ENCODE results near the gene FCMR.

The FCMR gene

DNA sequence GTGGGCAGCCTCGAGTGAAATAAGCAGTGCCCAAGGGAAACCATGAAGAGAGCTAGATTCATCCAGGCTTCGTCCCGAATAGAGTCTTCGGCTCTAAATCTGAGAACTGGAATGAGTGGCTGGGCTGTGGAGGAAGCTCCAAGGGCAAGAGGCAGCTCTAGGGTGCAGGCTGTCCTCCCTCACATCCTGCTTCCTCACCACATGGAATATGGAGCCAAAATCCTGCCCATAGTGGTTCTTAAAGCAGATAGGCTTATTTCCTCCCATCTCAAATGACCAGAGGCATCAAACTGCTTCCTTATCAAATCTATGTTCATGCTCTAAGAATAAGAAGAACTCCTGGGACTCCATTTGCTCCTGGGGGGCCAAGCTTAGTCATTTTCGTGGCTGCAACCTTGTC is 22.0 kb downstream of the FCMR start:
- no peak for DNase-seq (ENCODE audit: low read depth)

DNA sequence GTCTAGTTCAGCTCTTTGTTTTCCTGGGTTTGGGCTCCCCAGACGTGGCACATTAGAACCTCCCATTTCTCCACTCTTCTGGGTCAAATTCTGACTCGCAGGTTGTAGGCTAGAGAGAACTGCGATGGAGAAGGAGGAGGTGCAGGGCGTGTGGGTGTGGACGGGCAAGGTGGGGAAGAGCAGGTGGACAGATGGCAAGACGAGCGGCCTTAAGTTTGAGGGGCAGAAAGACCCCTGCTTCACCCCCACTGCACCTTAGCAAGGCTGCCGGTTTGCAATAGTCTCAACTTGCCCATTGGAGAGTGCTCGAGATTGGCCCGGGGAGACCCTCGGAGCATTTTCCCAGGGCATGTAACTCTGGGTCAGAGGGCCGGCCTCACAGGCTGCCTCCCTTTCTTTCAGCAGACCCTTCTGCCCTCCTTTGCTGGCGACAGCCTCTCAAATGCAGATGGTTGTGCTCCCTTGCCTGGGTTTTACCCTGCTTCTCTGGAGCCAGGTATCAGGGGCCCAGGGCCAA is 22.8 kb downstream of the FCMR start:
- DNase-seq (ENCODE audit: low read depth): no peak

DNA sequence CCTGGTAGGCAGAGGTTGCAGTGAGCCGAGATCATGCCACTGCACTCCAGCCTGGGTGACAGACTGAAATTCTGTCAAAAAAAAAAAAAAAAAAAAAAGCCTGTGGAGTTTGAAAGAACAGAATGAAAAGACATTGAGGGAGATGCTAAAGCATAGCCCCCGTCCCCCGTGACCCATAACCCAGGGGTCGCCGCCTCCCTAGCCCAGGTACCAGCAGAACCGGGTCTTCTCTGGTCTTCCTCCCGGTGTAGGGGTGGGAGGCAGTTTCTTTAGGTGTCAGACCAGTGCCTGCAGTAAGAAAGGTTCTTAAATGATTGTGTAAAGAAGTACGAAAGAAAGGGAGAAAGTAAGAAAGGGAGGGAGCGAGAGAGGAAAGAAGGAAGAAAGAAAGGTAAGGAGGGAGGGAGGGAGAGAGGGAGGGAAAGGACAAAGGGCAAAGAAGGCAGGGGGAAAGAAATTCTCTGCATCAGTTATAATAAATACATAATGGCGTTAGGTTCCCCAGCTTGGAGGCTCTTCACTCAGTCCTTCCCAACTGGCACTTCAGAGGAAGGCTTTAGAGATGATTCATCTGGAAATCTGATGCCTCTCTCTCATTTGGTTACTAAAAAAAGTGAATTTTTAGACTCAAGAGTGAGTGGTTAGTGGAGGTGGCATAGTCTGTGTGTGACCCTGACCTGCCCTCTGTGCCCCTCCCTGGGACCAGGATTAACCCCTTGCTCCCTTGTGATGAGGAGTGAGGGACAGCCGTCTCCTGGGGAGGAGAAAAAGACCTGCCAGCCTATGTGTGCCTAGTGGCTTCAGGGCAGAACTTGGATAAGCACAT is 23.4 kb downstream of the FCMR start:
- DNase-seq (ENCODE audit: low read depth): no peak

DNA sequence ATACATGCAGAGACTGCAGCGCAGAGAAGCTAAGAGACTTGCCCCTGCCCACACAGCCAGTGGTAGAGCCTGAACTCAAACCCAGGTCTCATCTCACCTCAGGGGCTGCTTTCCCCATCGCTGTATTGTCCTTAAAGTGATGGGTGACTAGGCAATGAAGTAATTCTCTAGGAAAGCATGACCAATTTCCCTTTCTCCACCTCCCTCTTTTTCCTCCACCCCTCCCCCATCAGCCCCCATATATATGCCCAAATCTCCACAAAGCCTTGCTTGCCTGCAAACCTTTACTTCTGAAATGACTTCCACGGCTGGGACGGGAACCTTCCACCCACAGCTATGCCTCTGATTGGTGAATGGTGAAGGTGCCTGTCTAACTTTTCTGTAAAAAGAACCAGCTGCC is 24.6 kb downstream of the FCMR start, which contains the start of gene IL24:
IL24 (plus strand) TSS at position 269 of the 400 bp plus-strand sequence. CDS start 390 bp downstream, outside the sequence.
- peak; percentile 30 for DNase-seq (ENCODE audit: low read depth)

DNA sequence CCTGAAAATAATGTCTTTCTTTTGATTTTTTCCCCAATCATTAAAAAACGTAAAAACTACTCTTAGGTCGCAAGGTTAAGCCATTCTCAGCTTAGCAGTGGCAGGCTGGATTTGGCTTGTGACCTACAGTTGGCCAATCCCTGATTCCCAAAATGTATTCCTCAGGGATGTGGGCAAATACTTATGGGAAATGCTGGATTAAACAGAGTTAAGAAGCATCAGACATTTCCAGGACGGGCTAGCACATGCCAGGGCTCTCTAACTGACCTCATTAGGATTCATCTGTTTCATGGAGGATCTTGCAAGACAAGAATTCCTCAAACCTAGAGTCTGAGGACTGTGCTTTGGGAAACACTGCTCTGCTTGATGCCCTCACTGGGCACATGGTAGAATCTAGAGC is 25.5 kb downstream of the FCMR start:
- DNase-seq (ENCODE audit: low read depth): no peak

DNA sequence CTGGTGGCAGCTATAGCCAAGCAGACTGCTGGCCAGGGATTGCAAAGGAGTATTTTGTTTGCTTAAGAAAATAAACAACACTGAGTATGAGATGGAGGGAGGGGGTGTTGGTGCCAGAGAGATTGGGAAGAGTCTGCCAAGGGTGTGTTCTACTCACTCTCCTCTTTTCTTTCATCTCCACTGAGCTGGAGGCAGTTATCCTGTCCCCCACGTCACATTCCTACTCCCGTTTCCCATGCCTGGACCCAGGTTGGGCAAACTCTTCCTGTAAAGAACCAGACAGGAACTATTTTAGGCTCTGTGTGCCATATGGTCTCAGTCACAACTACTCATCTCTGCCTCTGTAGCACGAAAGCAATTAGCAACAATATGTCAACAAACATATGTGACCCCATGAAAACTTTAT is 25.9 kb downstream of the FCMR start:
- no peak for DNase-seq (ENCODE audit: low read depth)

DNA sequence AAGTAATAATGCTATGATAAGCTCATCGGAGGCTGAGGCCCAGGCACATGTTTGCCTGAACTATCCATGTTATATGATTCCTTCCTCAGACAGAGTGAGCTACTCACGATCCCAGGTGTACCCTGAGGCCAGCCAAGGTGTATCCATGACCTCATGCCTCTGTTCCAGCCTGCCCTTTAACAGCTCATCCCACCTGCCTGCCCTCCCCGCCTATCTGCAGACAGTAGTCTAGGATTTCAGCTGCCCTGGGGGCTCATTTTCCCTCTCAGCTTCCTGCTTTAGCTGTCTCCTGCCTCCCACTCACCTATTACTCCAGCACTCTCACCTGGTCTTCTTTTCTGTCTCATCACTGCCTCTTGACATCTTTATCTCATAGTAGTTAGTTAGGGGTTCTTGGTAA is 26.4 kb downstream of the FCMR start:
- DNase-seq (ENCODE audit: low read depth): no peak

DNA sequence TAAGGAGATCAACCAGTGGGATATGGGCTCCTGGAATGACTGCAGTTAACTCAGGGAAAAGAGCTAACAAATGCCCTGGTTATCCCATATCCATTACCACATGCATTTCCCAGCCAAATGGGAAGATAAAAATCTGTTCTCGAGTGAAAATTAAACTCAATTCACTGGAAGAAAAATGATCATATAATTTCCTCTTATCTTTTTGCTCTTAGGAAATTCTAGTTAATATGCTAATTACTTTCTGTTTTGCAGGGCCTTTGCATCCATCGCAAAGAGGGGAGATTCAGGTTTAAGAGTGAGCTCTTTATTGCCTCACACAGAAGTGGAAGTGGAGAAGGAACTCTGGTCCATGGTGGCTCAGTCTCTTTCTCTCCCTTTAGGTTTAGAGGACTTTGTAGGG is 28.4 kb downstream of the FCMR start:
- DNase-seq (ENCODE audit: low read depth): no peak

DNA sequence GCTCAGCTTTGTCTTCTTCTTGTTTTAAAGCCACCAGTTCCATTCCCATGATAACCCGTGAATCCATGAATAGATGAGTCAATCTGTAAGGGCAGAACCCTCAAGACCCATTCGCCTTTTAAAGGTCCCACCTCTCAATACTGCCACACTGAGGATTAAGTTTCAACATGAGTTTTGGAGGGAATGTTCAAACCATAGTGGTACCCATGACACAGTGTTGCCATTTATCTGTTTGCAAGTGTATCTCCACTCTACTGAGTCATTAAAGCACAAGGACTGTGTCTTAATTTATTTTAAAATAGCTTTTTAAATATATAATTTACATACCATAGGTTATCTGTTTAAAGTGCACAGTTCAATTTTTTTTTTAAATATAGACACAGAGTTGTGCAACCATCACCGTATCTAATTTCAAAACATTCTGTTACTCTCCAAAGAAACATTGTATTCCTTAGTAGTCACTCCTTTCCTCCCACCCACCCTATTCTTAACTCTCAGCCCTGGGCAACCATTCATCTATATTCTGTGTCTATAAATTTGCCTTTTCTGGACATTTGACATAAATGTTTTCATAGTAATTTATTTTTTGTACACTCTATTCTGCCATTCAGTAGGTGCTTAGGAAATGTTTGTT is 29.3 kb downstream of the FCMR start:
- DNase-seq (ENCODE audit: low read depth): no peak

DNA sequence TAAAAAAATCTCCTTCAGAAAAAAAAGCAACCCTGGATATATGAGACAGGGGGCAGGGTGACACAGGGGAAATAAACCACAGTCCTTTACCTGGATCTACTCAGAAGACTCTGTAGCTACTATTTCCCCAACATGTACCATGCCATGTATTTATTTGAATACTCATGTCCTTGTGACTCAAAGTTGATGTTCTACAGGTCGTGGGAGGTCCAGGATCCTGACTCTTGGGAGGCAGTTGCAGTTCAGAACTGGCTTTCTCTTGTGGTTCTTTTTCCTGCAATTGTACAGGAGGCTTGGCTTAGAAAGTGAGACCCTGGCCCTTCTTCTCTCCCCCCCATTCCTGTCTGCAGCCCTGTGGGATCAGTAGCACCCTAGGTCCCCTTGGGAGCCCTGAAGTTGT is 30.3 kb downstream of the FCMR start:
- DNase-seq (ENCODE audit: low read depth): no peak

DNA sequence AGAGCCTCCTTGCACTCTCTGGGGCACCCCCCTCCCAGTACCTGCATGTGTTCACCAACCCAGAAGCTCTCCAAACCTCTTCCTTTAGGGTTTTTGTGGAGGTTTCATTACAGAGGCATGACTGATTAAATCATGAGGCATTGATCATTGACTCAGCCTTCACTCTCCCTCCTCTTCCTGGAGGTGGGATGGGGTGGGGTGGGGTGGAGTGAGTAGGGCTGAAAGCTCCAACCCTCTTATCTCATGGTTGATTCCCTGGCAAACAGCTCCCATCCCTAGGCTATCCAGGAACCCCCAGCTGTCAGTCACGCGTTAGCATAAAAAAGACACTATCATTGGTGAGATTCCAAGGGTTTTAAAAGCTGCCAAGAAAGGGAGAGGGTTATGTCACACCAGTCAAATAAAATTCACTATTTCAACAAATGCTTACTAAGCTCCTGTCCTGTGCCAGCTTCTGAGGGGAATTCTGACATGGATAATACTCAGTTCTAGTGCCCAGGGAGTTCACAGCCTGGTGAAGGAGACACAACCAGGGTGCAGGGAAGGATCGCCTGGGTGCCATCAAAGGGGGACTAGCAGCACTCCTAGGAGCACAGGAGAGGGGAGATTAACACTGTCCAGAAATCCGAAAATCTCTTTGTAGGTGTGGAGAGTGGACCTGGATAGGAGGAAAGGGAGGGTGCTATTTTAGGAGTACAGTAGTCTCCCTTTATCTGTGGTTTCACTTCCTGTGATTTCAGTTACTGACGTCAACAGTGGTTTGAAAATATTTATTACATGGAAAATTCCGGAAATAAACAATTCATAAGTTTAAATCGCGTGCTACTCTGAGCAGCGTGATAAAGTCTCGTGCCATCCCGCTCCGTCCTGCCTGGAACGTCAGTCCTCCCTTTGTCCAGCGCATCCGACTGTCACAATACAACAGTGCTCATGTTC is 31.3 kb downstream of the FCMR start:
- DNase-seq (ENCODE audit: low read depth): no peak

DNA sequence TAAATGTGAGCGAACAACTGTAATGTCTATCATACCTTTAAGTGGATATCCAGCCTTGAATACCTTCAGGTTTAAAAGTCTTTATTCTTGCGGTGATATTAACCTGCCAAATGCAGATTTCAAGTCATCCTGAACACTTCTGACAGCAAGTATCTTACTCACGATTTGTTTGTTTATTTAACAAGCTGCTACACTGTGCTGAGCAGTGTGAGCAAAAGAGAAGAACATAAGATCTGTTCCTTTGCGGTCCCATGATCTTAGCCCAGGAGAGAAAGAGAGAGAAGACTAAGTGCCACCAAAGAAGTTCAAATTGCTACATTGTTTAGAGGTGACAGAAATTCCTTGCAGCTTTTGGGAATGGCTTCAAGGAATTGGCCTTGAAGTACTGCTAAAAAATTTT is 34.0 kb downstream of the FCMR start:
- no peak for DNase-seq (ENCODE audit: low read depth)

DNA sequence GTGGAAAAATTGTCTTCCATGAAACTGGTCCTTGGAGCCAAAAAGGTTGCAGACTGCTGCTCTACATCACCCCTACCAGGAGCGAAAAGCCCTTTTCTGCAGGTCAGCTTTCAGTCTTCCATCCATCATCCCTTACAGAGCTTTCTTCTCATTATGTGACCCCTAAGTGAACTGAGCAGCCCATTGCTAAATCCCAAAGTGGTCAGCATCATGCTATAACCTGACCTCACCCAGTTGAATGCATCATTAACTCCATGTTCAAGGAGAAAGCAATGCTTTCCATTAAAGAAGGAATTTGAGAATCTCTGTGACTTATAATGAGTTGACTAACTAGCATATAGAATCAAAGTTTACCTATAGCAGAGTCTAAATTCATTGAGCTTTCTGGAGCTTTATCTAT is 34.9 kb downstream of the FCMR start:
- DNase-seq (ENCODE audit: low read depth): no peak

DNA sequence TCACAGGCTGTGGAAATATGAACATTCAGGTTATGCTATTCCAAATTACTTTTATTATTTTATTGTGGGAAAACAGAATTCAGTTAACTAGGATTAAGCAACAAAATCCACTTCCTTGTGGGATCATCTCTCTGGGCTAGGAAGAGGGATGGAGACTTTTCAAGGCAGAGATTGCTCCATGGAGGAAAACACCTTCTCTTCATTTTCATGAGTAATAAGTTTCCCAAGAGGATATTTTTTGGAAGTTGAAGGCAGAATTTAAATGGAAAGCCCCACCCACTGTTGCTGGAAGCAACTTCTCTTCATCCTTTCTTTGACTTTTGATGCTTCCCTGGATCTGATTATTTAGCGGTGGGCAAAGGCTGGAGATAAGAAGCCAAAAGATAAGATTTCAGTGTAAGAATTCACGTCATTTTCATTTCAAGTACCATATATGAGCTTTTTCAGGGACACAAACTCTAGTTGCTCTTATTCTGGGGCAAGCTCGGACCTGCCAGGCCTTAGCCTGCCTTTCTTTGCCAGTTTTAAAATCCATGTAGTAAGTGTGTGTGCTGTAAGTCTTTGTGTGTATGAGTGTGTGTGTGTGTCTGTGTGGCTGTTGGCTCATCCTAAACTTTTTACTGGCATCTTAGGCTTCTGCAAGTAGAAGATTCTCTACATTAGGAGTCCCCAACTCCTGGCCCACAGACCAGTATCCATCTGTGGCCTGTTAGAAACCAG is 36.2 kb downstream of the FCMR start:
- DNase-seq (ENCODE audit: low read depth): no peak

DNA sequence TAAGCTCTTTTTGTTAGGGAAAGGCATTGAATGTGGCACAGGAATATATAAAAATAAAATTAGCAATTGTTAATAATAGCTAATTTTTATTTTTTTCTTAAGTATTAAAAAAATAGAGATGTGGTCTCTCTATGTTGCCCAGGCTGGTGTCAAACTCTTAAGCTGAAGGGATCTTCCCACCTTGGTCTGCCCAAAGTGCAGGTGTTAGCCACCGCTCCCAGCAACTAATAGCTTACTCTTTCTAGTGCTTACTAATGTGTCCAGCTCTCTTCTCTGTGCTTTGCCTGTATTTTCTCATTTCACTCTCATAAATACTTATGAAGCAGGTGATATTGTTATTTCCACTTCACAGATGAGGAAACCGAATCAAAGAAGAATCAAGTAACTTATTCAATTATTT is 37.9 kb downstream of the FCMR start:
- DNase-seq (ENCODE audit: low read depth): no peak

DNA sequence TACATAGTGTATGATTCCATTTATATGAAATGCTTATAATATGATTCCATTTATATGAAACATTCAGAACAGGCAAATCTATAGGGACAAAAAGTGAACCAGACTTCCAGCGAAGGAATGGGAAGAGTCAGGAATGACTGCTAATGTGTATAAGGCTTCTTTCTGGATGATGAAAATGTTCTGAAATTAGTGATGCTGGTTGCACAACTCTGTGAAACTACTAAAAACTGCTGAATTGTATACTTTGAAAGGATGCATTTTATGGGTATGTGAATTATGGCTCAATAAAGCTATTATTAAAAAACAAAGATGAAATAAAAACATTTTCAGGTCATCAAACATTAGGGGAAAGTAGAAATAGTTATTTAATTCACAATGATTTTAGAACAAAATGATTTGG is 38.6 kb downstream of the FCMR start:
- no peak for DNase-seq (ENCODE audit: low read depth)

DNA sequence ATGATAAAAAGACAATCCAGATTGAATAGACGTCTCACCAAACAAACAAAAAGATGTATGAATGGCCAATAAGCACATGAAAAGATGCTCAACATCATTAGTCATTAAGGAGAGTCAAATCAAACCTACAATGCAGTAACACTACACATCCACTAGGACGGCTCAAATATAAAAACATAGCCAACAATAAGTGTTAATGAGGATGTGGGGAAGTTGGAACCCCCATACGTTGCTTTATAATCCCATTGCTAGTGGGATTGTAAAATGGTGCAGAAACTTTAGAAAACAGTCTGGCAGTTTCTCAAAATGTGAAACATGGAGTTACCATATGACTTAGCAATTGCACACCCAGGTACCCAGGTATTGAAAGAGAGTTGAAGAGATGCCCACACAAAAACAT is 39.2 kb downstream of the FCMR start:
- no peak for DNase-seq (ENCODE audit: low read depth)

DNA sequence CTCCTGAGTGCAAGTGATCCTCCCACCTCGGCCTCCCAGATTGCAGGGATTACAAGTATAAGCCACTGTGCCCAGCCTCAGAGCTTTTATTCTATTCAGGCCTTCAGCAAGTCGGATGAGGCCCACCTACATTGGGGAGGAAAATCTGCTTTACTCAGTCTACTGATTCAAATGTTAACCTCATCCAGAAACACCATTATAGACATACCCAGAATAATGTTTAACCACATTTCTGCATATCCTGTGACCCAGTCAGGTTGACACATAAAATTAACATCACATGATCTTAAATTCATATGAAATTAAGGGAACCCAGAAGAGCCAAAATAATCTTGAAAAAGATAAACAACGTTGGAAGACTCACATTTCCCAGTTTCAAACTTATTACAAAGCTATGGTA is 41.4 kb downstream of the FCMR start:
- DNase-seq (ENCODE audit: low read depth): no peak

DNA sequence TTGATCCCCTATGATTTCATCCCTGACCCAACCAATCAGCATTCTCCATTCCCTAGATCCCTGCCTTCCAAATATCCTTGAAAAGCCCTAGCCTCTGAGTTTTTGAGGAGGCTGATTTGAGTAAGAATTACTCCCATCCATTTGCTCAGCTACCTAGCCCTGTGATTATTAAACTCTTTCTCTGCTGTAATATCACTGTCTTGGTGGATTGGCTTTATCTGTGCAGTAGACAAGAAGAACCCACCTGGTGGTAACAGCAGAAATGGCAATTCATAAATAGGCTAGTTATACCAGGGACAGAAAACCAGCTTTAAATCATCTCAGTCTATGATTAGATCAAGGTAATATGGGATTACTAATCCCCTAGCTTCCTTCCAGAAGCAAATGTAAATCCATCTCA is 43.3 kb downstream of the FCMR start:
- no peak for DNase-seq (ENCODE audit: low read depth)

DNA sequence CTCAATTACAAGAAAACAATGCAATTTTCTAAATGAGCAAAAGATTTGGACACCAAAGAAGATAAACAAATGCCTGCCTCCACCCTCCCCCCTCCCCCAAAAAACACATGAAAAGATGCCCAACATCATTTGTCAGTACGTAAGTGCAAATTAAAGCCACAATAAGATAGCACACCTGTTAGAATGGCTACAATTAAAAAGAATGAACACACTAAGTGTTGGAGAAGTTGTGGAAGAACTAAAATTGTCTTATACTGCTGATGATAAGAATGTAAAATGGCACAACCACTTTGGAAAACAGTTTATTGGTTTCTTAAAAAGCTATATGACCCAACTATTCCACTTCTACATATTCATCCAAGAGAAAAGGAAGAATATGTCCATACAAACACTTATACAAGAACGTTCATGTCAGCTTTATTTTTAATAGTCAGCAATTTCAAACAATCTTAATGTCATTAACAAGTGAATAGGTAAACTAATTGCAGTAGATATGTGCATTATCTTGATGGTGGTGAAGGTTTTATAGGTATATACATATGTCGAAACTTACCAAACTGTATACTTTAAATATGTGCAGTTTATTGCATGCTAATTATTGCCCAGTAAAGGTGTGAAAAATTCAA is 45.9 kb downstream of the FCMR start:
- DNase-seq (ENCODE audit: low read depth): no peak

DNA sequence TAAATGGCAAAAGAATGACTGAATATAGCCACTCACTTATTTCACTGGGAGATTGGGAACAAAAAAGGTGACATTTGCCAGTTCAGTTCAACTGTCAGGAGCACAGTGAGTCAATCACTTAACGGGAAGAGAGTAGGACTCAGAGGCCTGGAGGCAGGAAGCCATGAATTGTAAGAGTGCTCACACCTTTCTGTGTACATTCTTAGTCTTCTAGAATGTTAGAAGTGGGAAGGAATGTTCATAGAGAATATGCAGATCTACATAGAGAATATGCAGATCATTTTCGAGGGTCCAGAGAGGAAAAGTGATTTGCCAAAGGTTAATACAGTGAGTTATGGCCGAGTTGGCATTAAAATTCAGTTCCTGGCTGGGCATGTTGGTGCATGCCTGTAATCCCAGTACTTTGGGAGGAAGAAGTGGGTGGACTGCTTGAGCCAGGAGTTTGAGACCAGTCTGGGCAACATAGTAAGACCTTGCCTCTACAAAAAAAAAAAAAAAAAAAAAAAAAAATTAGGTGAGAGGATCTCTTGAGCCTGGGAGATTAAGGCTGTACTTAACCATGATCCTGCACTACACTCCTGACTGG is 48.0 kb downstream of the FCMR start:
- no peak for DNase-seq (ENCODE audit: low read depth)
